Panc1 (cell line): ENCODE results near the gene NT5DC2.

Experiments
- CTCF ChIP-seq: fragments of 450-650 bp; IDR thresholded peaks from 2 replicates; pipeline ENCODE4 v1.5.1; 2017; ENCODE audit warnings: mild to moderate bottlenecking
- POLR2AphosphoS5 ChIP-seq: IDR thresholded peaks from 2 replicates; pipeline ENCODE4 v1.6.1; 2012; ENCODE audit warnings: mild to moderate bottlenecking, low read depth, low read length, moderate library complexity
- REST ChIP-seq, 2 experiments: IDR thresholded peaks; 2 replicates each; pipeline ENCODE4 v1.6.1; 2011 to 2012; ENCODE audit warnings: low read depth in 2 of 2, control low read depth in 1 of 2, low read length in 1 of 2, mild to moderate bottlenecking in 1 of 2, moderate library complexity in 1 of 2; ENCODE audit not compliant: insufficient read depth in 1 of 2
- SIN3A ChIP-seq: IDR thresholded peaks from 2 replicates; pipeline ENCODE4 v1.6.1; 2012; ENCODE audit warnings: low read depth, mild to moderate bottlenecking, low read length, moderate library complexity, borderline replicate concordance; ENCODE audit not compliant: insufficient read depth

DNA sequence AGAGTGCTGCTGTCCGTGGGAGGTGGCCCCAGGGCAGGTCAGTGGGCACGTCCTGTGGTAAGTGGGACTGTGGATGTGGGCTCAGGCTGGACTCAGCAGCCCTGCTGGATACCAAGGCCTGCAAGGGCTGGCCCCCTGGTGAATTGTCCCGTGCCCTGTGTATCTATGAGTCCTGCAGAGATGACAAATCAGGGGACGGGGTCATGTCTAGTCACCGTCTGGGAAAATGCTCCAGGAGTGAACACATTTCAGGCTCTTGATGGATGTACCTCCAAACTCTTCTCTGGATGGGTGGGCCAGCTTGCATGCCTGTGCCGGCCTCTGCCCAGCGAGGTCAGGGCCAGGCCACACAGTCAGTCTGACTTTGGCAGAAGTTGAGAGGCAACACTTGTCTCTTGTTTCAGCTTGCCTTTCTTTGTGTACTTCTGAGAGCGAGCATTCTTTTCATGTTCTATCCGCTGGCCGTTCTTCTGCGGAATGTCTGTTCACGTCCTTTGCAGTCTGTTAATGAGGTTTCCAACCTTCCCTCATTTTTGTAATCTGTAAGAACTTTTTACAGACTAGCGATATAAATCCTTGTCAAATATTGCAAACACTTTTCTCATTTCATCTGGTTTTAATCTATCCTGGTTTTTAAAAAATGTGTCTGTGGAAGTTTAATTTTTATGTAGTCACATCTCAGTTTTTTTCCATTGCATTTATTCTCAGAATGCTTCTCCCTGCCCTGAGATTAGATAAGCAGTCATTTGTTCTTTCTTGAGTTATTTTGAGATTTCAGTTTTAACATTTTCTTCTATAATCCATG lies 49.9 kb downstream of the NT5DC2 start:
- no peak for TF ChIP-seq CTCF
- no peak for TF ChIP-seq REST (IDR thresholded peaks at IDR 0.05; ENCODE audit: insufficient read depth in 1 of 2, low read depth in 2 of 2, low read length in 1 of 2)
- no peak for TF ChIP-seq POLR2AphosphoS5
- no peak for TF ChIP-seq SIN3A
